GM12874 (cell line): Measurements from ENCODE around the gene SH2D6.

Experiments used
- CTCF ChIP-seq: IDR thresholded peaks from 2 replicates; pipeline ENCODE4 v1.5.1; 2011; ENCODE audit warnings: low read depth, mild to moderate bottlenecking, control low read depth, low read length, moderate library complexity; ENCODE audit not compliant: insufficient read depth

Gene SH2D6

GRCh38 chr2:85472261-85472660, 53.7 kb downstream of the SH2D6 start:
- no peak for TF ChIP-seq CTCF

DNA sequence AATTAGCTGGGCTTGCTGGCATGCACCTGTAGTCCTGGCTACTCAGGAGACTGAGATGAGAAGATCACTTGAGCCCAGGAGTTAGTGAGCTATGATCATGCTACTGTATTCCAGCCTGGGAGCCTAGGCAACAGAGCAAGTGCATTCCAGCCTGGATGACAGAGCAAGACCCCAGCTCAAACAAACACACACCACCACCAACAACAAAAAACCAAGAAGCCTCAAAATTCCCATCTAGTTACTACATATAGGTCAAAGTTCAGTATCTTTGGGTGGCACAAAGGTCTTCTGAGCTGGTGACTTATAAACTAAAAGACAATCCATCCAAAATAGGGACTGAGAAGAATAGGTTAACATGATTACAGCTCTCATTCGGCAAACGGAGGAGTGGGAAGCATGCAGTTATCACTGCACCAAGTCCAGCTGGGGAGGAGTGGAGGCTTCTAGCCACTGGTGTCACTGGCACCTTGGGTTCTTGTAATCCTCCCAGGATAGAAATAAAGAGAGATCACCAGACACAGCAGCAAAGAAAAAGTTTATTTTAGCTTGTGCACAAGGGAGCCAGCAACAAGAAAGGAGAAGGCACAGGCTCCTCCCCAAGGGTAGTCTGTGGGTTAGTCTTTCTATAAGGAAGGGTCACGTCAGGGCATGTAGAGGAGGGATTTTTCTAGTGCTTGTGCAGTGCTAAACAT, 57.4 kb downstream of the SH2D6 start:
- no peak for TF ChIP-seq CTCF

DNA sequence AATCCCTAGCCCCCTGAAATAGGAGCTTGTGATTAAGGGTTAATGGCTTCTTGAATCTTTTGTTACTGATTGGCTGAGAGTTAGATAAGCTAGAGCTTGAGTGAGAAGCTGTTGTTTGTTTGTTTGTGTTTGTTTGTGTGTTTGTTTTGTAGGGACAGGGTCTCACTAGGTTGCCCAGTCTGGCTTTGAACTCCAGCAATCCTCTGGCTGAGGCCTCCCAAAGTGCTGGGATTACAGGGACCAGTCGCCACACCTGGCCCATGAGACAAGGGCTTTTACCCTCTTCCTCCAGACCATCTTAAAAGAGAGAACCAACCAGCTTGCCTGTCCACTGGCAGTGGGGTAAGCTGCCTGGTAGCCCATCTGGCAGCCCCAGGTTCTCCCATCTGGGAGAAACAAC, 58.1 kb downstream of the SH2D6 start:
- TF ChIP-seq CTCF: no peak

DNA sequence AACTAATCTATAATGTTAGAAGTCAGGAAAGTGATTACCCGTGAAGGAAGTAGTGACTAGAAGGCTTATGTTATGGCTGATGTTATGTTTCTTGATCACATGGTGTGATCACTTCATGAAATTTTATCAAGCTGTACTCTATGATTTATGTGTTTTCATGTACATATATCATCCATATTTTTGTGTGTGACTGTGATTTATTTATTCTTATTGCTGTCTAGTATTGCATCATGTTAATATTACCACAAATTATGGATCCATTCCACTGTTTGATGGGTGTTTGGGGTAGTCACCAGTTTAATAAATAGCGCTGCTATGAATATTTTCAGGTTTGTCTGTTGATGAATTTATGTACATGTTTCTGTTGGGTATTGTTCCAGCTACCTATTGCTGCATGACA, 59.4 kb downstream of the SH2D6 start:
- no peak for TF ChIP-seq CTCF

DNA sequence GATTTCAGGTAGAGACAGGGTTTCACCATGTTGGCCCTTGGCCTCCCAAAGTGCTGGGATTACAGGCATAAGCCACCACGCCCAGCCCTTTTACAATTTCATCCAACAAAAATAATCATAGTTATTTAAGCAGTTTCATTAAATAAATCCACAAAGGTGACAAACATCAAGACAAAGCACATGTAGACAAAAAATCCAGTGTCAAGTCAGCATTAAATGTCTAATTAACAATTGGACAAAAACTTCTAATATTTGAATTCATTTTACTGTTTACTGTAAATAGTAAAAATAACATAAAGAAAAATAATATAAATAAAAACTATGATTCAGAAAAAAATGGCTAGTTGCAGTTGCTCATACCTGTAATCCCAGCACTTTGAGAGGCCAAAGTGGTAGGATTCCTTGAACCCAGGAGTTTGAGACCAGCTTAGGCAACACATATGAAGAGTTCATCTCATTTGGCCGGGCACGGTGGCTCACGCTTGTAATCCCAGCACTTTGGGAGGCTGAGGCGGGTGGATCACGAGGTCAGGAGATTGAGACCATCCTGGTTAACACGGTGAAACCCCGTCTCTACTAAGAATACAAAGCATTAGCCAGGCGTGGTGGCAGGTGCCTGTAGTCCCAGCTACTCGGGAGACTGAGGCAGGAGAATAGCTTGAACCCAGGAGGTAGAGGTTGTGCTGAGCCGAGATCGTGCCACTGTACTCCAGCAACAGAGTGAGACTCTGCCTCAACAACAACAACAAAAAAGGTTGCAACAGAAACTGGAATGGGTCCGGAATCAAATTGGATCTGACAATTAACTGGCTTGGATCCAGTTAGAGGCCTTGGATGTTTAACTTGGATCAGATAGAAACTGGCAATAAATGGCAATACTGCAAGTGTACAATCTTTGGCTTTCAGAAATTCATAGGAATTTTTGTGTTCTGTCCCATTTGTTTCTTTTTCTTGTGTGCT, 63.6 kb downstream of the SH2D6 start:
- no peak for TF ChIP-seq CTCF

DNA sequence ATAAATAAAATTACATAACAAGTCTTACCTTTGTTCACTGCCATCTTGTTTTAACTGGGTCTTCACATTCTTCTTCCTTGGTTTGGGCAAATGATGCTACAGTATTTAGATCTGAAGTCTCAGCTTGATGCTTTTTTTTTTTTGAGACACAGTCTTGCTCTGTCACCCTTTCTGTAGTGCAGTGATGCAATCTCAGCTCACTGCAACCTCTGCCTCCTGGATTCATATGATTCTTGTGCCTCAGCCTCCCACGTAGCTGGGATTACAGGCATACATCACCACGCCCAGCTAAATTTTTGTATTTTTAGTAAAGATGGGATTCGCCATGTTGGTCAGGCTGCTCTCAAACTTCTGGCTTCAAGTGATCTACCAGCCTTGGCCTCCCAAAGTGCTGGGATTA, 67.3 kb downstream of the SH2D6 start:
- no peak for TF ChIP-seq CTCF
